ENCODE measurements around the gene DYSF.

The DYSF gene

GRCh38 chr2:71682341-71682740 is 229.0 kb downstream of the DYSF start:
- DNase-seq, result no peak

DNA sequence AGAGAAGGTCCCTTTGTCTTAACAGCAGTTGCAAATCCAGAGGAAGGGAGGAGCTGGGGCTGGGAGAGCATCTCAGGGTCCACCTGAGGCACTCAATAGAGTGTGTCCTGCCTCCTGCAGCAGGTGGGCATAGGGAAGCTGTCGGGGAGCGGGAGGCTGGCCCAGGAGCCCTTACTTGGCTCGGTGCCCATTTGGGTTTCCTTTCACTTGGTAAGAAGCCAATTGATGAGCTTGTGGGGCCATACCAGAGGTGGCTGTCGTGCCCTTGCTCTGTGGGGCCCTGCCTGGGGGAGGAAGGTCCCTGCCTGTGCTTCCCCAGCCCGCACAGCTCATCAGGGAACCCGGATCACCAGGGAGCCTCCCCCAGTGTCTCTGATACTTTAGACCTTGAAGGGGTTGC is 229.7 kb downstream of the DYSF start:
- no peak for DNase-seq

GRCh38 chr2:71683666-71684065 is 230.3 kb downstream of the DYSF start:
- DNase-seq, result no peak

DNA sequence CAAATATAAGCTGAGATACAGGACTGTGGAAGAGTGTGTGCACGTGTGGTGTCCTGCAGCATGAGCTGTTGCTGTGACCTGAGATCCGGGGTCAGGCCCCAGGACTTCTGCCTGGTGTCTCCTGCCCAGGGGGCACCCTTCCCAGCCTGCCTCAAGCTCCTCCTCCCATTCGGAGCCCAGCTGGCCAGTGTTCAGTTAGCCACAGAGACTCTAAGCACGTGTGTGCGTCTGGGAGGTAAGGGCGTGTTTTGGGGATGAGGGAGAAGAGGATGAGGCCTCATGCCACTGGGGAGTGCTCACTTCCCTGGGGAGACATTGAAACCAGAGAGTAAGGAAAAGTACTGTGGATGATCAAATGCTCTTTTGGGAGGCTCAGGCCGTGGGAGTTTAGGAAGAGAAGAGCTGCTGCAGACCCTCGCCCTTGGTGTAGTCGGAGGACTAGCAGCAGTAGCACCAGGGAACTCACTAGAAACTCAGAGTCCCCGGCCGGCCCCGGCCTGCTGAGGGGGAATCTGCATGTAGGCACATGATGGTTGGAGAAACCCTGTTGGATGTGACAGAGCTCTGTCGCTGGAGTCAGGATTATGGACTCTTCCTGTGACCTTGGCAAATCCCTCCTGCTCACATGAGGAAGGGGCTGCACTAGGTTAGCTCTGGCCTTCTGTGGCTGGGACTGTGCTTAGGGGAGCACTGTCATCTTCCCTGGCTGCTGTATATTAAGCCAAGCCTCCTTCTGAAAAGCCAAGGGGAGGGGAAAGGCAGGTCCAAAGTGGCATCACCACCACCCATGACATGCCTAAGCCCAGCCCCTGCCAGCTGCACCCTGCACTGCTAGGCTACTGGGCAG is 231.1 kb downstream of the DYSF start:
- DNase-seq, result no peak

GRCh38 chr2:71685073-71685848 is 231.9 kb downstream of the DYSF start:
- DNase-seq, result no peak

- DNase-seq, result no peak
Measured at GRCh38 chr2:71685941-71686611, 232.7 kb downstream of the DYSF start.

DNA sequence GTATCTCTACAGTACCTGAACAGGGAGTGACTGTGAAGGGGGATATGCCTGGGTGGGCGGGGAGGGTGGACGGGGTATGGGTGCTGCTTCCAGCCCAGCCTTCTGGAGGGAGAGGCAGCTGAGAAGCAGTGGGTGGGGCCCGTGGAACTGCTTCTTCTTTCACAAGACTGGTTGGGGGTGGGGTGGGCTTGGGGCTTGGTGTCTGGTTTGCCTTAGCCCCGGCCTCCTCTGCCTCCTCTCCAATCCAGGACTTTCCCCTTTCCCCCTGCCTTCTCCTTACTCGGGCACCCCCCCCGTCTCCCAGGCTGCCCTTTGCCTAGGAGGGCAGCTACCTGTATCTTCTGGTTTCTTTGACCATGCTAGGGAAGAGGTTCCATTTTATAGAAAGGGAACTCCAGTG is 233.4 kb downstream of the DYSF start:
- DNase-seq, result no peak

- DNase-seq, result no peak
Measured at GRCh38 chr2:71687412-71687811, 234.1 kb downstream of the DYSF start.

DNA sequence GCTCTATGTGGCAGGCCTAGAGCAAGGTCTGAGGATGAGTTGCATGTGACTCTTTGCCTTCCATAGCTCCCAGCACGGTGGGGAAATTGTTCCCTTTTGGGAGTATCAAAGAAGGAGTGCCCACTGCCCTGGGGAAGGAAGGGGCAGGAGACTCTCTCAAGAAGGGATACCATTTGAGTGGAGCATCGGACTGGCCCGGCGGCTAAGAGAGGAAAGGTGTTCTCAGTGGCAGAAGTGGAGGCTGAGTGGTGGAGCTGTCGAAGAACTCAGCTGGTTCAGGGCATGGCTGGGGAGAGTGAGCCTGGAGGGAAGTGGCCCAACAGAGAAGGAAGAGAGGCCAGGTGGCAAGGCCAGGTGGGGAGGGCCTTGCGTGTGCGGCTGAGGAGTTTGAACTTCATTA is 235.2 kb downstream of the DYSF start:
- DNase-seq, result no peak

- no peak for DNase-seq
Measured at GRCh38 chr2:71689393-71689792, 236.0 kb downstream of the DYSF start.

DNA sequence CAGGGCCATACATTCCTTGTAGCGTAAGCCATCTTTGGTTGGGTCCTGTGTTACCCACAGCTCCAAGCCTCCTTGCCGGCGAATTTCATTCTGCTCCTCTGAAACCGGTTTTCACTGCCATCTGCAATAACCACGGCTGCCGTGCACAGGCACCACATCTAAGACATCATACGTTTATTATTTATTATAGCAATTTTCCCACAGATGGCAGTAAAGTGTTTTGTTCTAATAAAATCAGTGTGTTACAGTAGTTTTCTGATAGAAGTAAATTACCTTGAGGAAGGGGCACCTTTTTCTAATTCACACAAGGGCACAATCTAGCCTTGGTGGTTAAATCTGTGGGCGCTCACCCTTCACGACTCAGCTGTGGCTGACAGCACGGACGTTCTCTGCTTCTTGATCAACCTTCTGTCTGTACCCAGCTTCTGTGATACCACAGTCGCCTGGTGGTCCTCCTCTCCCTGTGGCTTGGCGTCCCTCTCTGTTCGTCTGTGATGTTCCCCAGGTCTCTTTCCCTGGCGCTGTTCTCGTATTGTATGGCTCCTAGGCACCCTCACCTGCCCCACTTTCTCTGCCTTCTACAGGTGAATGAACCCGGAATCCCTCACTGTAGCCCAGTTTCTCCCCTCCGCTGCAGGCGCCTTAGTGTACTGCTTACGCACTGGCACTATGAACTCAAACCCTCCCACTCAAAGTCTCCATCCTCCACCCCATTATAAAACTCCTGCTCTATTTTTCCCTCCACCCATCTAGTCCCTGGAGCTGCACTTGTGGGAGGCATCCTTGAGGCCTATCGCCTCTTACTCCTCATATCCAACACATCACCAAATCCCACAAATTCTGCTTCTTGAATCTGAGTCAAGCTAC is 236.8 kb downstream of the DYSF start:
- DNase-seq, result no peak

DNA sequence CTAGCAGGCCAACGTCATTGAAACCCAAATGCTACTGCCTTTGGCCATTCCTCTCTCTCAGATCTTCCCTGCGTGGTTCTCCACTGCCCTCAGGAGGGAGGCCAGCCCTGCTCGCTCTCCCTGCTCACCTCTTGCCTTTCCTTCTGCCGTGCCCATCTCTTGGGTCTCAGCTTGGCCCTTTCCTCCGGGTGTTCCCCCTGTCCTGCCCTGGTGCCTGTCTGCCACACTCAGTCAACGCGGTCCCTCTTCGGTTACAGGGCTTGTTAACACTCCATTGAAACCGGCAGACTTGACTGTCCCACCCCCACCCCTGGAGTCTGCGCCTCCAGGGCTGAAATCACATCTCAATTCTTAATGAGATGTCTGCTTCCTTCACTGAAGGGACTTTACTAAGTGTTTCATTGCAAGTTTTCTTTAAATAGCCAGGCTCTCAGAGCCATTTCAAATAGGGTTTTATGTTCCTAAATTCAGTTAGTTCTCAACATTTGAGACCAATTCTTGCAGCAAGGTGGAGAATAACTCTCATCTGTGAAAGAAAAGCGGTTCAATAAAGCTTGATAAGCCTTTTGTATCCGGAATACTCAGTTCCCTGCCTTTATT is 237.6 kb downstream of the DYSF start:
- DNase-seq, result no peak

DNA sequence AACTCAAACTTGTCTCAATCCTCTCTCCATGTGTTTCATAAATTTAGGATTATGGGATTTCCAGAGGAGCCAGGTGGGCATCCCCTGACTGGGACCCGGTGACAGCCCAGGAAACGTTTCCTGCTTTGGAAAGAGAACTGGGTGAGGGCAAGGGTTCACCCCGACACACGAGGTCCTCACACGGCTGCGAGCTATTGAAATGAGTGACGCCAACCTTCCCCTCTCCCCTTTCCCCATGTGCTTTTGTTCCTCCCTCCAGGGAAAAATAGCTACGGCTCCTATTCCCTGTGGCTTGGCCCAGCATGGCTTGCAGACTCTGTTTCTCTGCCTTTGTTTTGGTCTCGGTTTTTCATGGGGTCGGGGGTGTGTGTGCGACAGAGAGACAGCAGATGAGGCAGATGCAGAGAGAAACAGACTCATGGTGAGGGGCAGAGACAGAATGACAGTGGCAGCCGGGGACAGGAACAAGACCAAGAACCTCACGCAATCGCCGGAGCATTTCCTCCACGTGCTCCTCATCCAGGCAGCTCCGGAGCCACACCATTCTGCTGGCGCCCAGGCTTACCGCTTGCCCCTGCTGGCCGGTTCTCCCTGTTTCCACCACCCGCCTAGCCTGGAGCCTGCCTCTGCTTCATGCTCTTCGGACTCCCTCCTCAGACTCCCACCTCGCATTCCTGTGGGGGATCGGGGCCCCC is 238.5 kb downstream of the DYSF start:
- DNase-seq, result no peak

DNA sequence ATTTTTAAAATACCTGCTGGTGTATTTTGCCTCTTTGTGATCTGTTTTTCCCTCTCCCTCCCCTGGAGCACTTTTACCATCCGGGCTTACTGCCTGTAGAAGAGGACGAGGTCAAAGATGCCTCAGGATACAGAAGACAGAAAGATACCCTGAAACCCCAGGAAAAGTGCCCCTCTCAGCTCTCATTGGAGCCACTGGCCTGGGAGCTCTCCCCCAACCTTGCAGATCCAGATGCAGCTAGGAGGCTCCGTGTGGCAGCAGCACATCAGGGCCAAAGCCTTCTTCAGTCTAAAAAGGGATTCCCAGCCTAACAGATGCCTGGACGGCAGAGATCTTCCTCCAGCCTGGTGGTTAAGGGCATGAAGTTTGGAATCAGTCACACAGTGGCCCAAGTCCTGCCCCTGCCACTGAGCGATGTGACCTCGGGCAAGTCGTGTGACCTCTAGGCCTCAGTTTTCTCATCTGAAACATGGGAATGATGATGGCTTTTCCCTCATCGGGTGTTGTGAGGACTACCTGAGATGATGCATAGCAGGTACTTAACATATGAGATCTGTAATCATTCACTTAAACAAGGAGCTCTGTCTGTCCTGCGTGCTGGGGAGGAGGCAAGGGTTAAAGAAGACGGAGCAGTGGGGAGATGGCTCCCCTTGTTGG is 239.4 kb downstream of the DYSF start:
- no peak for DNase-seq

DNA sequence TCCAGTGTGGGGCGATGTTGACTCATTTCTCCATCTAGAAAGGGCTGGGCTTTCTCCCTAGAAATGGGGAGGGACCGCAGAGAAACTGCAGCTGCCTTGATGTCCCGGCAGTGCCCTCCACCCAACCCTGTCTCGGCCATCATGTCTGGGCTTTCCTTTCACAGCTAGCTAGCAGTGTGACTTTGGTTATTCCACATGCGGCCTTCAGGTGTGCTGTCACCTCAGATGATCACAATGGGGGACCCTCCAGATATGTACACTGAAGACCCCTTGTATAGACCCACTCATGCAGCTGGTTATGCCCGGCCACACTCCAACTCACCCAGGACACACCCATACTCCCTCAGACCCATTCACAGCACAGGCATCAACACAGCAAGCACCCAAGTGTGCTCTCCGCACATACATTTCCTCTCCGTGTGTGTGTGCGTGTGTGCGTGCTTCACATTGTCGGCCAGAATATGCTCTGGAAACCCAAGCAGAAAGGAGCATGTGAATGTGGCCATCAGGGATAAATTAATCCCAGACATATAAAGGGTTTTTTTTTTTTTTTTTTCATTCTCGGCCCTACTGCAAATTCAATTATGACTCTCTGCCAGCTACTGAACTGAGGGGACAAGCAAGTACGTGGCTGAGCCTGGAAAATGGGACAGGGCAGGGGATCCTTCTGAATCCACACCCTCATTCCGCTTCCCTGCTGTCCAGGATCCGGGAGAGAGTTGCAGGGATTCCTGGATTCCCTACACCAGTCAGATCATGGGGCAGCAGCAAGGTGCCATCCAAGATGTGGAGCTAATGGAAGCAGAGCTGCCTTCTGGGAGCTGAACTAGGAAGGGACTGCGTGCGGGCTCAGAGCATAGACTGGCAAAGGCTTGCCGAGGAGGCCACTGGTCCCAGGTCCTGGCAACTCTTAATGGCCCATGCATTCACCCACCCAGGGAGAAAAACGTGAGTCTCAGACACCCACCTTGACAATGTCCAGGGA is 240.2 kb downstream of the DYSF start:
- DNase-seq, result no peak

GRCh38 chr2:71694501-71695234 is 241.3 kb downstream of the DYSF start:
- no peak for DNase-seq

GRCh38 chr2:71695235-71696120 is 242.1 kb downstream of the DYSF start:
- no peak for DNase-seq

DNA sequence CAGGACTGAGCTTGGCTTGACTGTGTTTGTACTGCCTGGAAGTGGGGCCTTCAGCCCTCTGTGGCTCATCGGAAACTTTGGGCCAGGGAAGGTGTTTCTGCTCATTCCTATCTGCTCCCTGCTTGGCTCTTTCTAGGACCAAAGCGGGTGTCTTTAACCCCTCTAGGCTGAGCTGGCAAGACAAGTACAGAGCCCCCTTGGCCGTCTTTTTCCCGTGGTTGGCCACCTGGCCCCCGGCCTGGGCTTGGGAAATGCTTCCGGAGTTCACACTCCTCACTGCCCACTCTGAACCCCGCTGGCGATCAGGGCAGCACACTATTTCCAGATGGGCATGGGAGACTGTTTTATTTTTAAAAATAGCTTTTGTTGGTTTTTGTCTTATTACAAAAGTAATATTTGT is 243.0 kb downstream of the DYSF start:
- DNase-seq, result no peak
